Nephron progenitor cell (in vitro differentiated cells): ENCODE measurements around the gene CSNK1G2.

Experiments
- DNase-seq: peaks from one replicate; pipeline ENCODE4 v3.0.0; 2021
- H3K27ac Mint-ChIP-seq: 2 replicates; pipeline ENCODE4 v1.8.0; 2021; ENCODE audit warnings: mild to moderate bottlenecking, moderate library complexity, mixed read lengths
- H3K27me3 Mint-ChIP-seq: 2 replicates; pipeline ENCODE4 v1.8.0; 2021; ENCODE audit warnings: mild to moderate bottlenecking, low read depth, mixed read lengths; ENCODE audit not compliant: poor library complexity
- H3K36me3 Mint-ChIP-seq: 2 replicates; pipeline ENCODE4 v1.8.0; 2021; ENCODE audit warnings: low read depth, mixed read lengths
- H3K4me1 Mint-ChIP-seq: 2 replicates; pipeline ENCODE4 v1.8.0; 2021; ENCODE audit warnings: mixed read lengths
- H3K4me3 Mint-ChIP-seq: 2 replicates; pipeline ENCODE4 v1.8.0; 2021; ENCODE audit warnings: mild to moderate bottlenecking, moderate library complexity, mixed read lengths
- H3K9me3 Mint-ChIP-seq: 2 replicates; pipeline ENCODE4 v1.8.0; 2021; ENCODE audit warnings: mild to moderate bottlenecking, moderate library complexity, mixed read lengths
- TF ChIP-seq, protein P1 (sequence below): fragments of 200-600 bp; sonication (generic); IDR thresholded peaks from 2 replicates; pipeline ENCODE4 v1.5.0; 2021; ENCODE audit warnings: antibody characterized with exemption

The CSNK1G2 gene

DNA sequence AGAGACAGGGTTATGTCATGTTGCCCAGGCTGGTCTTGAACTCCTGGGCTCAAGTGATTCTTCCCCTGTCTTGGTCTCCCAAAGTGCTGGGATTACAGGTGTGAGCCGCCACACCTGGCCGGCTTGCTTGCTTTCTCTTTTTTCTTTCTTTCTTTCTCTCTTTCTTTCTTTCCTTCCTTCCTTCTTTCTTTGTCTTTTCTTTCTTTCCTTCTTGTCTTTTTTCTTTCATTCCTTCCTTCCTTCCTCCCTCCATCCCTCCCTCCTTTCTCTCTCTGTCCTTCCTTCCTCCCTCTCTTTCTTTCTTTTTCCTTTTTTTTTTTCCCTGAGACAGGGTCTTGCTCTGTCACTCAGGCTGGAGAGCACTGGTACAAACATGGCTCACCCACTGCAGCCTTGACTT, 81.3 kb downstream of the CSNK1G2 start:
- Mint-ChIP-seq H3K27me3 (peaks cover 8% of the 10 kb centered on the region), H3K4me3 (no peak overlapping the region), H3K36me3 (no peaks in the 10 kb centered on the region), H3K27ac (no peak overlapping the region), H3K4me1 (no peaks in the 10 kb centered on the region), H3K9me3 (peaks cover 21% of the 10 kb centered on the region)
- no peak for DNase-seq
- TF ChIP-seq, protein P1, sequence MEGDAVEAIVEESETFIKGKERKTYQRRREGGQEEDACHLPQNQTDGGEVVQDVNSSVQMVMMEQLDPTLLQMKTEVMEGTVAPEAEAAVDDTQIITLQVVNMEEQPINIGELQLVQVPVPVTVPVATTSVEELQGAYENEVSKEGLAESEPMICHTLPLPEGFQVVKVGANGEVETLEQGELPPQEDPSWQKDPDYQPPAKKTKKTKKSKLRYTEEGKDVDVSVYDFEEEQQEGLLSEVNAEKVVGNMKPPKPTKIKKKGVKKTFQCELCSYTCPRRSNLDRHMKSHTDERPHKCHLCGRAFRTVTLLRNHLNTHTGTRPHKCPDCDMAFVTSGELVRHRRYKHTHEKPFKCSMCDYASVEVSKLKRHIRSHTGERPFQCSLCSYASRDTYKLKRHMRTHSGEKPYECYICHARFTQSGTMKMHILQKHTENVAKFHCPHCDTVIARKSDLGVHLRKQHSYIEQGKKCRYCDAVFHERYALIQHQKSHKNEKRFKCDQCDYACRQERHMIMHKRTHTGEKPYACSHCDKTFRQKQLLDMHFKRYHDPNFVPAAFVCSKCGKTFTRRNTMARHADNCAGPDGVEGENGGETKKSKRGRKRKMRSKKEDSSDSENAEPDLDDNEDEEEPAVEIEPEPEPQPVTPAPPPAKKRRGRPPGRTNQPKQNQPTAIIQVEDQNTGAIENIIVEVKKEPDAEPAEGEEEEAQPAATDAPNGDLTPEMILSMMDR: no peak

DNA sequence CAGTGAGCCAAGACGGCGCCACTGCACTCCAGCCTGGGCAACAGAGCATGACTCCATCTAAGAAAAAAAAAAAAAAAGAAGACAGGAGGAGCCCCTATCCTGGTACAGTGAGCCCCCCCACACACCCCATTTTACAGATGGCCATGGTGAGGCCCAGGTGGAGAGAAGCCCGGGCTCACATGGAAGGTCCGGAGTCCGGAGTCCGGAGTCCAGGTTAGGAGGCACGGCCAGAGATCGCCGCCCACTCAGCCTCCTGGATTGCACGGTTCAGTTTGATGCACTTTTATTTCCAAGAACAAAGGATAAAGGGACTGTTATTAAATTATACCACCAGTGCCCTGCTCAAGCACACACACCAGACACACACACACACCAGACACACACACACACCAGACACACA, 85.8 kb downstream of the CSNK1G2 start:
- TF ChIP-seq, protein P1: no peak
- H3K4me1 Mint-ChIP-seq: no peaks in the 10 kb centered on the region
- H3K9me3 Mint-ChIP-seq: peaks cover 25% of the 10 kb centered on the region
- H3K27ac Mint-ChIP-seq: no peak overlapping the region
- no peak overlapping the region for H3K4me3 Mint-ChIP-seq
- H3K27me3 Mint-ChIP-seq: peaks cover 5% of the 10 kb centered on the region
- H3K36me3 Mint-ChIP-seq: no peaks in the 10 kb centered on the region
- no peak for DNase-seq

DNA sequence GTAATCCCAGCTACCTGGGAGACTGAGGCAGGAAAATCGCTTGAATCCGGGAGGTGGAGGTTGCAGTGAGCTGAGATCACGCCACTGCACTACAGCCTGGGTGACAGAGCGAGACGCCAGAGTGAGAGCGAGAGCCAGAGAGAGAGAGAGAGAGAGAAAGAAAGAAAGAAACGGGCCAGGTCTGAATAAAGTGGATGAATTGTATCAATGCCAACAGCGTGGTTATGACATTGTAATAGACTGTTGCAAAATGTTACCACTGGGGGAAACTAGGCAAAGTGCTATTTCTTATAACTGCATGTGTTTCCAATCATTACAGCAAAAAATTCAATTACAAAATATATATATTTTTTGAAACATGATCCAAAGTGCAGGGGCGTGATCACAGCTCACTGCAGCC, 86.4 kb downstream of the CSNK1G2 start:
- Mint-ChIP-seq H3K9me3 (peaks cover 25% of the 10 kb centered on the region), H3K4me3 (no peak overlapping the region), H3K27me3 (peaks cover 3% of the 10 kb centered on the region), H3K36me3 (no peaks in the 10 kb centered on the region), H3K4me1 (peaks cover 4% of the 10 kb centered on the region), H3K27ac (no peak overlapping the region)
- TF ChIP-seq, protein P1: no peak
- DNase-seq: no peak
